Mesenchymal stem cell (in vitro differentiated cells and primary cell): ENCODE data around the gene SKOR1.

Experiments
- DNase-seq: peaks from one replicate; pipeline ENCODE4 v3.0.0-alpha.2; 2013
- H2AFZ ChIP-seq: one replicate; pipeline ENCODE4 v1.6.1; 2013; ENCODE audit warnings: low read depth, mild to moderate bottlenecking, control low read depth, inconsistent platforms, low read length, moderate library complexity
- H2AK5ac ChIP-seq: 2 replicates; pipeline ENCODE4 v1.6.1; 2013; ENCODE audit warnings: low read length, moderate library complexity, mild to moderate bottlenecking, inconsistent platforms; ENCODE audit not compliant: severe bottlenecking
- H2BK120ac ChIP-seq: one replicate; pipeline ENCODE4 v1.6.1; 2013; ENCODE audit warnings: low read depth, mild to moderate bottlenecking, inconsistent platforms, low read length, moderate library complexity
- H2BK12ac ChIP-seq, 2 experiments: one replicate each; pipeline ENCODE4 v1.6.1; 2013; ENCODE audit warnings: inconsistent platforms in 2 of 2, low read length in 2 of 2, mild to moderate bottlenecking in 2 of 2, moderate library complexity in 2 of 2, control low read depth in 1 of 2
- H2BK15ac ChIP-seq: one replicate; pipeline ENCODE4 v1.6.1; 2013; ENCODE audit warnings: mild to moderate bottlenecking, low read depth, inconsistent platforms; ENCODE audit not compliant: poor library complexity, severe bottlenecking
- H2BK5ac ChIP-seq: 2 replicates; pipeline ENCODE4 v1.6.1; 2013; ENCODE audit warnings: low read depth, mild to moderate bottlenecking, low read length, control low read depth, inconsistent platforms; ENCODE audit not compliant: poor library complexity, severe bottlenecking
- H3K14ac ChIP-seq, 2 experiments: one replicate each; pipeline ENCODE4 v1.6.1; 2013; ENCODE audit warnings: inconsistent platforms in 2 of 2, low read length in 2 of 2, control low read depth in 1 of 2, mild to moderate bottlenecking in 1 of 2, moderate library complexity in 1 of 2
- H3K18ac ChIP-seq, 2 experiments: one replicate each; pipeline ENCODE4 v1.6.1; 2013; ENCODE audit warnings: inconsistent platforms in 2 of 2, low read length in 2 of 2, control low read depth in 1 of 2, low read depth in 1 of 2, mild to moderate bottlenecking in 1 of 2
- H3K23ac ChIP-seq, 2 experiments: one replicate each; pipeline ENCODE4 v1.6.1; 2013; ENCODE audit warnings: inconsistent platforms in 2 of 2, low read length in 2 of 2, mild to moderate bottlenecking in 2 of 2, moderate library complexity in 2 of 2, control low read depth in 1 of 2
- H3K27ac ChIP-seq: 2 replicates; pipeline ENCODE4 v1.5.1; 2013; ENCODE audit warnings: mild to moderate bottlenecking, moderate library complexity, low read length, control low read depth, inconsistent platforms; ENCODE audit not compliant: poor library complexity, severe bottlenecking
- H3K27me3 ChIP-seq, 2 experiments: 2 replicates each; pipeline versions ENCODE4 v1.6.1 to v1.7.0; 2013; ENCODE audit warnings: low read length in 2 of 2, mild to moderate bottlenecking in 2 of 2, moderate library complexity in 2 of 2, control low read depth in 1 of 2, inconsistent platforms in 1 of 2; ENCODE audit not compliant: control insufficient read depth in 1 of 2, insufficient read depth in 1 of 2
- H3K36me3 ChIP-seq, 2 experiments: 2 replicates each; pipeline versions ENCODE4 v1.6.1 to v1.7.0; 2013; ENCODE audit warnings: low read length in 2 of 2, control low read depth in 1 of 2, inconsistent platforms in 1 of 2, low read depth in 1 of 2, mild to moderate bottlenecking in 1 of 2; ENCODE audit not compliant: insufficient read depth in 2 of 2, control insufficient read depth in 1 of 2
- H3K4ac ChIP-seq, 2 experiments: one replicate each; pipeline ENCODE4 v1.6.1; 2013; ENCODE audit warnings: inconsistent platforms in 2 of 2, low read length in 2 of 2, mild to moderate bottlenecking in 2 of 2, moderate library complexity in 2 of 2, control low read depth in 1 of 2, low read depth in 1 of 2
- H3K4me1 ChIP-seq: 2 replicates; pipeline ENCODE4 v1.6.1; 2013; ENCODE audit warnings: low read depth, low read length, control low read depth; ENCODE audit not compliant: control insufficient read depth, insufficient read depth
- H3K4me2 ChIP-seq: 2 replicates; pipeline ENCODE4 v1.6.1; 2013; ENCODE audit warnings: low read length, mild to moderate bottlenecking, inconsistent platforms; ENCODE audit not compliant: poor library complexity, severe bottlenecking
- H3K4me3 ChIP-seq, 2 experiments: 2 replicates each; pipeline versions ENCODE4 v1.5.1 to v1.7.0; 2013; ENCODE audit warnings: low read length in 2 of 2, mild to moderate bottlenecking in 2 of 2, control low read depth in 1 of 2, low read depth in 1 of 2; ENCODE audit not compliant: insufficient read depth in 1 of 2
- H3K79me1 ChIP-seq: replicated peaks from 2 replicates; pipeline ENCODE4 v1.6.1; 2013; ENCODE audit warnings: mild to moderate bottlenecking, control low read depth, low read length, inconsistent platforms; ENCODE audit not compliant: poor library complexity, severe bottlenecking
- H3K9ac ChIP-seq: 2 replicates; pipeline ENCODE4 v1.7.0; 2013; ENCODE audit warnings: mild to moderate bottlenecking, low read length, moderate library complexity
- H3K9me3 ChIP-seq: 2 replicates; pipeline ENCODE4 v1.7.0; 2013; ENCODE audit warnings: mild to moderate bottlenecking, low read length; ENCODE audit not compliant: control insufficient read depth
- H4K8ac ChIP-seq: one replicate; pipeline ENCODE4 v1.6.1; 2013; ENCODE audit warnings: inconsistent platforms, mild to moderate bottlenecking, low read length, moderate library complexity
- H4K91ac ChIP-seq: one replicate; pipeline ENCODE4 v1.6.1; 2013; ENCODE audit warnings: mild to moderate bottlenecking, low read length, inconsistent platforms
- WGBS: methylation state at CpG from one replicate; pipeline ENCODE4 v1.1.7; 2013; ENCODE audit warnings: mixed read lengths; 5-methylcytosine and 5-hydroxymethylcytosine counted together

The SKOR1 gene

DNA sequence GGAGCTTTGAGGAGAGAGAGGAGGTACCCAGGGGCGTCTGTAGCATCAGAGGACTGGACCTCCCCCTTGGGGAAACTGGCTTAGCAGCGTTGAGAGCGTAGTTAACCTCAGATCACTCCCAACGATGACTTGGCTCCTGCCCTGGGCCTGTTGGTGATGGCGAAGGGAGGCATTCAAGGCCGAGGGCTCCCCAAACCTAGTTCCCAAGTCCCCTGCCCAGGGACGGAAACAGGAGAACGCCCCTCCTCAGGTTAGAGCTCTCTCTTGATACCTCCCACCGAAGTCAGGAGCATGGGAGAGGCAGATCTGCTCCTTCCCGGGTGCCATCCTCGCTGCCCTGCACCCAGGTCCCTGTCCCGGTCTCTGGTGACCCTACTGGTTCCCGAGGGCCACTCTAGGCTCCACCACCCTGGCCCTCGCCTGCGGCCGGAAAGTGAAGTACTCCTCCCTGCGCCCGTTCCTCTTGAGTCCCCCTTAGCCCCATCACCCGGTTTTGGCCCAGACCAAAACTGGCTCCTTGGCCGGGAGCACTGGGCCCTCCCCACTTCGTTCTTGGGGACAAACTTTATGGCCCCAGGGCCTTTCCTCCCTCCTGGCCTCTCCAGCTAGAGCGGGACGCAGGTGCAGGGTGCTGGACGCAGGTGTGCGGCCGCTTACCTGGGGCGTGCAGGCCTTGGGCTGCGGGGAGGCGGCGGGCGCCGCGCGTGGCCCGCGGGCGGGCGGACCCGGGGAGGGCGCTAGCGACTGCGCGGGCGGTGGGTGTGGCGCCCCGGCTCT is 2.6 kb upstream of the SKOR1 start:
- Histone ChIP-seq H2BK15ac (no peak overlapping the region), H4K91ac (no peak overlapping the region), H2AK5ac (no peak overlapping the region), H2BK12ac (no peak overlapping the region), H3K4me2 (peak overlapping the region; percentile 64), H3K18ac (no peak overlapping the region), H3K9me3 (no peaks in the 10 kb centered on the region), H3K23ac (no peak overlapping the region), H2BK5ac (no peak overlapping the region), H3K79me1 (no peaks in the 10 kb centered on the region), H3K4me1 (peaks cover 27% of the 10 kb centered on the region), H3K14ac (no peak overlapping the region), H3K4me3 (no peak overlapping the region), H3K4ac (no peak overlapping the region), H3K36me3 (no peaks in the 10 kb centered on the region), H3K27me3 (peaks cover 86 to 88% of the 10 kb centered on the region in 2 experiments), H3K9ac (no peak overlapping the region), H2BK120ac (no peak overlapping the region), H2AFZ (no peak overlapping the region), H3K27ac (no peak overlapping the region), H4K8ac (no peak overlapping the region)
- no peak for DNase-seq
- WGBS, result 3% methylated on average over 31 of the region's 46 CpGs

DNA sequence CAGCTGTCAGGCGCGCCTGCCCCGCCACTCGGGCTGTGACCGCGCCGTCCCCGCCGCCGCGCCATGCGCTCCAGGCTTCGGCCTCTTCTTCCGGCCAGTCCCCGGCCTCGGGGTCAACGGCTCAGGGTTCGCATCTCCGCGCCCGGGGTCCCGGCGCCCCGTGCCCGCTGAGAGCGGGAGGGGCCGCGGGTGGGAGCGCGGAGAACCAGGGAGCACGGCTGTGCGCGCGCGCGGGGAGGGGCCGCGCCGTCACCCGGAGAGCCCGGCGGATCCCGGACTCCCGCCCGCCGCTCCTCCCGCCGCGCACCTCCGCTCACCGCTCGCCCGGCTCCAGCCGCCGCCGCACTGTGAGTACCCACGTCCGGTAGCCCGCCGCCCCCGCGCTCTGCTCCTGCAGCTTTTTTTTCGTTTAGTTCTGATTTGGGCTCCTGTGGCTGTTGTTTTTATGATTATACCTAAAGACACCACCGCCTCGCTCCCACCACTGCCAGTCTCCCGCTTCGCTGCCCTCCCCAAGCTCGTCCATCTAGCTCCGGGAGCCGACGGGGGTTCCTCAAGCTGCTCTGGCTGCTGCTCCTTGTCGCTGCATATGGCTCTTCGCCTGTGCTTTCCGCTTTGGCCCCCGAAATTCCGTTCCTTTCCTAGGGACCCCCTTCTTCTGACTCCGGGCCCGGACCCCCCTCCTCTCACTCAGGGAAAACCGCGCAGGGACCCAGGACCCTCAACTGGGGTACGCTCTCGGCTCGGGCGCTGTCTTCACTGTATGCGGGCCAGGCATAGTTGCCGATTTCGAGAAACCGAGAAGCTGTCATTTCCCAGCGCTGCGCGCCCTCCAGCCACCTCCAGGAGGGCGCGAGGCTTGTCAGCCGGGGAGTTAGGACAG is 1.8 kb upstream of the SKOR1 start:
- peaks cover 29% of the 10 kb centered on the region for H3K4me1 ChIP-seq
- no peak overlapping the region for H2AFZ ChIP-seq
- WGBS, result 3% methylated on average over 53 of the region's 94 CpGs
- peak overlapping the region; percentile 64 for H3K4me2 ChIP-seq
- no peak overlapping the region for H4K8ac ChIP-seq
- peak overlapping the region in 1 of 2 experiments; percentile 43 for H3K23ac ChIP-seq
- no peak overlapping the region for H3K4ac ChIP-seq
- no peak overlapping the region for H3K18ac ChIP-seq
- H3K36me3 ChIP-seq, result no peaks in the 10 kb centered on the region
- no peak for DNase-seq
- H3K4me3 ChIP-seq, result no peak overlapping the region
- H2BK15ac ChIP-seq, result no peak overlapping the region
- no peak overlapping the region for H2BK120ac ChIP-seq
- H3K27ac ChIP-seq, result no peak overlapping the region
- no peaks in the 10 kb centered on the region for H3K79me1 ChIP-seq
- H2BK12ac ChIP-seq, result no peak overlapping the region
- no peaks in the 10 kb centered on the region for H3K9me3 ChIP-seq
- H2AK5ac ChIP-seq, result no peak overlapping the region
- no peak overlapping the region for H4K91ac ChIP-seq
- no peak overlapping the region for H3K14ac ChIP-seq
- H2BK5ac ChIP-seq, result no peak overlapping the region
- peaks cover 86% of the 10 kb centered on the region in 2 experiments for H3K27me3 ChIP-seq
- H3K9ac ChIP-seq, result no peak overlapping the region

DNA sequence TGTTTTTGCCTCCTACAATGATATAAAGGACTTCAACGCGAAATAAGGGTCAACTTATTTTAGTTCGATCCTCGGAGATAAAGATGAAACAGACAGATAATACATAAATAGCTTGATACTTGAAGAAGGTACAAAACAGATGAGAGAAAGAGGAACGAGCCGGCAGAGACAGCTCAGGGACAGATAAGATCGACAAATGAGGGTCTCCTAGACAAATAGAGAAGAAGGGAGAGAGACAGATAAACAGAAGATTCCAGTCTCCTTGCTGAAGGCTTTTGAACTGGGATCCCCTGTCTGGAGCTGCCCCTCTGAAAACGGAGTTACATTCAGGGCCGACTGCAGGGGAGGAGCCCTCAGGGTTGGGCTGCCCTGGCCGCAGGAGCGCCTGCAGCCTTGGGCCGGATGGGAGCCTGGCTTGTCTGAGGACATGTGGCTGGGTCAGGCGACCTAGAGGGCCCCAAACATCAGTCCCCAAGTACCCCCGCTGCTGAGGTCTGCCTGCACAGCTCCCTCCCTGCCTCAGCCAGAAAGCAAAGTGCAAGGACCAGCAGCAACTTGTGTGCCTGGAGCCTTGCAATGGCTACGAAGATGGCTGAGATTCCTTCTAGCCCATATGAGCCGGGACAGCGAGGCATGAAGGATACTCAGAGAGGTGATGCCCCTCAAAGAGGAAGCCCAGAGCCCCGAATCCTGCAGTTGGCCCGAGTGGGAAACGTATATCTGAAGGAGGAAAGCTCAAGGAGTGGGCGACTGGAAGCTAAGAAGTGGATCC is 926 bp upstream of the SKOR1 start:
- H3K4me3 ChIP-seq, result no peak overlapping the region
- no peak overlapping the region for H2BK15ac ChIP-seq
- H3K9me3 ChIP-seq, result no peaks in the 10 kb centered on the region
- H3K9ac ChIP-seq, result no peak overlapping the region
- H3K27me3 ChIP-seq, result peaks cover 86 to 88% of the 10 kb centered on the region in 2 experiments
- H2BK120ac ChIP-seq, result no peak overlapping the region
- H3K27ac ChIP-seq, result no peak overlapping the region
- H3K4ac ChIP-seq, result no peak overlapping the region
- no peaks in the 10 kb centered on the region for H3K79me1 ChIP-seq
- H3K4me1 ChIP-seq, result peaks cover 29% of the 10 kb centered on the region
- no peak overlapping the region for H4K91ac ChIP-seq
- no peaks in the 10 kb centered on the region for H3K36me3 ChIP-seq
- H2AK5ac ChIP-seq, result no peak overlapping the region
- 11% methylated on average over 17 of the region's 21 CpGs for WGBS
- H3K23ac ChIP-seq, result no peak overlapping the region
- DNase-seq, result no peak
- no peak overlapping the region for H3K4me2 ChIP-seq
- H2BK12ac ChIP-seq, result no peak overlapping the region
- no peak overlapping the region for H2BK5ac ChIP-seq
- no peak overlapping the region for H3K18ac ChIP-seq
- no peak overlapping the region for H3K14ac ChIP-seq
- no peak overlapping the region for H4K8ac ChIP-seq
- no peak overlapping the region for H2AFZ ChIP-seq
